HG03432 (cell line): ENCODE data around the gene LMF1.

Source experiments
- ATAC-seq: cut with Tn5 transposase; IDR thresholded peaks from one replicate; pipeline ENCODE4 v1.9.1; 2021; ENCODE audit warnings: mild to moderate bottlenecking, moderate library complexity; ENCODE audit not compliant: unreplicated experiment

LMF1 gene

DNA sequence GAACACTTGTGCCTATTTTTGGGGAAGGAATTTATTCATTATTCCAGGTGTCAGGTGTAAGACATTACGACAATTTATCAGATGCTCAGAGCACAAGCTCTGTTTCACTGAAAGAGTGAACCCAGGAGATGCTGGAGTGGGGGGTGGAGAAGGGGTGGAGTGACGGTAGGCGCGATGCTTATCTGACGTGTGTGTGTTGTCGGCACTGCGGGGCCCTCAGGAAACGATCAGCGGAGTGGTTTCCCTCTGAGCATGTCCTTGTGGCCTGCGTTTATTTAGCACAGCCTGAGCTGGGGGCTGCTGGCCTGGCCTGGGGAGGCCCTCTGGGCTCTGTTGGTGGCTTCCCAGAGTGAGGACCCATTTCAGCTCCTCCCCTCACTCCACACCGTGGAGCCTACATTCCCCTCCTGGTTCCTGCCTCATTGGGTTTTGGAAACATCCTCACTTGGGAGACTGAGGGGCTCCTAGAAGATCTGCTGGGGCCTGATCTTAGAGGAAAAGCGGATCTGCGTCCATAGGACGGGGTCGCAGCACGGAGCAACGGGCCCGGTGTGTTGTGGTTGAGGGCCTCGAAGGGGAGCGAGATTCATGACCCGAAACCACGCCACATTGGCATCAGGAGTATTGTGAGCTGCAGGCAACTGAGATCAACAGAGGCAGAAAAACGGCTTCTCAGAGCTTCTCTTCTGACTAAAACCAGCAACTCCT, 151.3 kb downstream of the LMF1 start:
- no peak for ATAC-seq

GRCh38 chr16:818592-818991, 152.2 kb downstream of the LMF1 start:
- ATAC-seq = no peak

- no peak for ATAC-seq
Observed at GRCh38 chr16:818132-818531, 152.7 kb downstream of the LMF1 start.

DNA sequence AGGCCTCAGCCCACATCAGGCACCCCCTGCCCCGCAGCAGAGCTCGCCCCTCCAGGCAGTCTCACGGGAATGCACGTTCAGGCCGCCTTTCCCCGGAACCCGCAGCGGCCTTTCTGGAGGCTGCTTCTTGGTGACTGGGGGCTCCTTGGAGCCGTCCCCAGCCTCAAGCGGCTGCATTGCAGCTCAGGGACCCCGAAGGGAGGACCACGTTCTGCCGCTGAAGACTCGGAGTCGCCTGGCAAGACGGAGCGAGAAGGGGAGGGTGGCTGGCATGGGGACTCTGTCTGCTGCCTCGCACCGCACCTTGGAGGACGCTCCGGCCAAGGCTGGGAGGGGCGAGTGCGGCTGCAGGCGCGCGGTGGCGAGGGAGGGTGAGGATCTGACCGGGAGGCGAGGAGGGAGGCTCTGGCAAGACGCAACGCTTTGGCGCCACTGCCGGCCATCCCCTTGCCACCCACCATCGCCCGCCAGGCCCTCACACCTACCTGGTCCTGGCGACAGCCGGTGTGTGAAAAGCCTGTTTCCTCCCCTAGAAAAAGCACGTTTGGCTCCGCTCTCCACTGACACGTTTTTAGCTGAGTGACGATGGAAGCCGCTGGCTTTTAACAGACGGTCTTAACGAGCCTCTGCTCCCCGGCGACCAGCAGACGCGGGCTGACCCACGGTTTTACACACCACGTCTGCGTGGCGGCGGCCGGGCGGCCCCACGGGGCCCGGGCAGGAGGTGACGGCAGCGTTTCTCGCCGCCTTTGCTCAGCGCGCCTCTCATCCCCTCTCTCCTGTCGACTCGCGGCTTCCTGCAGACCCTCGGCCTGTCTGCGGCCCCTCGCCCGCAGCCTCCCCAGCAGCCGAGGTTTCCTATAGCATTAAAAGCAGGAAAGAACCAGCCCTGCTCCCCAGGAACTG, 153.5 kb downstream of the LMF1 start:
- ATAC-seq = no peak

DNA sequence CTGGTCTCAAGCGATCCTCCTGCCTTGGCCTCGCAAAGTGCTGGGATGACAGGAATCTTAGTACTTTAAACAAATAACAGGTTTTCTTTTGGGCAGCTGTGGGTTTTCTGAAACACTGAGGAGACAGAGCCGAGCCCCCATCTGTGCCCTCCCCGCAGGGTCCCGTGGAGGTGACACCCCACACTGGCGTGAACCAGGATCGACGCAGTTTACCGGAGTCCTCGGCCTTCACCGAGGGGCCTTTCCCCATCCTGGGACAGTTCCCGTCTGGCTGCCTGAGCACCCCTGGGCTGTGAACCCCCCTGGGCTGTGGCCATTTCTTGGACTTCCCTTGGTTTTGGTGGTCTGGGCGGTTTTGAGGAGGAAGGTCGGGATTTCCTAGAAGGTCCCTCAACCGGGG, 154.9 kb downstream of the LMF1 start:
- ATAC-seq = no peak

DNA sequence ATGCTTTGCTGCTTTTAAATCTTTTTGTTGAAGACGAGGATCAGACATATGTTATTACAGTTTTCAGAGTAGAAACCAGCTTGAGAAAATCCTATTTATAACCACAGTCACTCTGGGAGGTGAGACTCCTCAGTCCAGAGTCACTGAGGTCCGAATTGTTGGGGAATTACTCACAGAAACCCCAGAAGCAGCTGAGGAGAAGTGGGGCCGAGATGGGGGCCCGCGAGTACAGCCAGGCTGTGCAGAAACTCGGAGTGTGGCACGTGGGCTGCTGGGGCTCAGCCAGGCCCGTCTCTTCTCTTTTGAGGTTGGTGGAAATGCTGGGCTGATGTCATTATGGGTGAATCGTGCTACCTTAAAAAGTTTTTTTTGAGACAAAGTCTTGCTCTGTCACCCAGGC, 155.8 kb downstream of the LMF1 start:
- no peak for ATAC-seq

DNA sequence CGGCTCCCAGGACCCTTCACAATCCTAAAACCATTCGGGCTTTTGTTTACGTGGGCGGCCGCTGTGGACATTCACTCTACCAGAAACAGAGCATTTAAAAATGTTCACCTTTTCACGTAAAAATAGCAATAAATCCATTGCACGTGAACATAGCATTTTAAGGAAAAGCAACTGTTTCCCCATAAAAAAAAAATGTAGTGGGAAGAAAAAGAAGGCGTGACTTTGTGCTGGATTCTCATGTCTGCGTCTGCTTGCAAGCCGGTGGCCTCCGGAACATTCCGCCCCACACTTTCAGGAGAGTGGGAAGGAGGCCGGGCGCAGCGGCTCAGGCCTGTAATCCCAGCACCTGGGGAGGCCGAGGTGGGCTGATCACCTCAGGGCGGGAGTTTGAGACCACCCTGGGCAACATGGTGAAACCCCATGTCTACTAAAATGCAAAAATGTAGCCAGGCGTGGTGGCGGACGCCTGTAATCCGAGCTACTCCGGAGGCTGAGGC, 156.8 kb downstream of the LMF1 start:
- no peak for ATAC-seq

DNA sequence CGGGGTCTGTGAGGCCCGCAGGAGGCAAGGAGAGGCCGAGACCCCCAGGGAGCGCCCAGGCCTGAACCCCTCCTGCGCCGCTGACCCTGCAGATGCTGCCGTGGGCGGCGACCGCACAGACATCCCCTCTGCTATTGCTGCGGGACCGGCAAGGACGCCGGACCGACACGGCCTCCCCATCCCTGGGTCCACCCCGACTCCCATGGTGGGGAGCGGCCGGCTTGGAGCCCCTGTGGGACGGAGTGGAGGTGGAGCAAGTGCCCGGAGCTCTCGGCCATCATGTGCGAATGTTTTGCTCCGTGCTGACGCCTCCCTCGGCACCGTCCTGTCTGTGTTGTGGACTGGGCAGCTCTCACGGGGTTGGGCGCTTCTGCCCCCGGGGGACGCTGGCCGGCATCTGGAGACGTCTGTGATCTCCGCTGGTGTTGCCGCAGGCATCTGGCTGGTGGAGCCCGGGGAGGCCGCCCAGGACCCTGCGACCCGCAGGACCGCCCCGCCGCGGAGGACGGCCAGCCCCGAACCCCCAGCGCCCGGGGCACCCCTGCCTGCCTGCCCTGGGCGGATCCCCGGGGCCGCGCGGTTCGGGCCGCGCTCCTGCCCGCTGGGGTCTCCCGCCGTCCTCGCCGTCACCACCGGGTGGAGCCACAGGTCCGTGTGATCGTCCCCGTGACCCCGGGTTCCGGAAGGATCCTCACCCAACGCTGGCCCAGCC, 157.4 kb downstream of the LMF1 start:
- no peak for ATAC-seq

DNA sequence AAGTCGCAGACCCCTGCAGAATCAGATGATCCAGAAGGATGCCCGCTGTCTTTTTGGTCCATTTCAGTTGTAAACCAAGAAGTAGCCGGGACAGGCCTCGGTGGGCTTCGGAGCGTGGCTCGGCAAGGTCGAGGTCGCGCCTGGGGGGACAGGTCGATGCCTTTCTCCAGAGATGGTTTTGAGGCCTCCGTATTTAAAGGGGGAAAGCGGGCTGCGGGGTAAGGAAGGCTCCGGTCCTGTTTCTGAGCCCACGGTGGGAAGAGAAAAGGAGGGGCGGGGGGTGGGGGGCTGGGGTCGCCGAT, 162.7 kb downstream of the LMF1 start:
- no peak for ATAC-seq

DNA sequence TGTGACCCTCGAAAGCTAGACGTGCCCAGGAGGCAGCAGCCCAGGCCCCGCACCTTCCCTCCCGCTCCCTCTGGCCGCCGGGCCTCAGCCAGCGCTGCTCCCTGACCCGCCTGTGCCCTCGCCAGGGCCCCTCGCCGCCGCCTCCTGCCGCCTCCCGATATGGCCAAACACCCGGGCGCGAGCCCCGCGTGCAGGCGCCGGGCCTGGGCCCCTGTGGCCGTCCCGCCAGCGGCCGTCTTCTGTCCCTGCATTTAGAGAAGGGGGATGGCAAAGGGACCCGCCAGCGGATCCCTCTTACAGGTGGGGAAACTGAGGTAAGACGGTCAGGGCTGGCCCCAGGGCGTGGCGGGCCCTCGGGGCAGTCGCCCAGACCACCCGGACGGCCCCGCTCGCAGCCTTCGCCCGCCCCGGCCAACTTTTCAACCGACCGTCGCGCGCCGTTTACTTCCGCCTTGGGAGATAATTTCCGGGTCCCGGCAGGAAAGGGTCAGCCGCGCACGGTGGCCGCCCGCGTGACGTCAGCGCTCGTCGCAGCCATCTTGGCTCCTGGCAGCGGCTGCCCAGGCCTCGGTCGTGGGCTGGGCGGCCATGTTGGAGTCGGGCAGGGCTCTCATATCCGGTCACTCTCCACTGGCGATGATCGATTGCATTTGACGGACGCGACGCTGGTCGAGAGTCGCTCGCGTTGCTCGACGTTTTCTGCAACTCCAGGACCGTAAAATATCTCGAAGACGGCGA, 163.3 kb downstream of the LMF1 start:
- peak; percentile 88 for ATAC-seq

GRCh38 chr16:805474-805873, 165.3 kb downstream of the LMF1 start:
- ATAC-seq = no peak

- no peak for ATAC-seq
Observed at GRCh38 chr16:804193-805048, 166.4 kb downstream of the LMF1 start.

GRCh38 chr16:803754-804080, 167.1 kb downstream of the LMF1 start:
- ATAC-seq = no peak
